Adrenal gland (tissue), 5 donors: ENCODE measurements around the gene ST3GAL4.

Experiments
- CTCF ChIP-seq, 6 experiments: fragments of 450-650 bp in 4 of 6; fragments of 200-600 bp in 2 of 6; sonication (generic) in 1 of 6; IDR thresholded peaks; 1 replicate in 5 of 6; 2 replicates in 1 of 6; pipeline versions ENCODE4 v1.5.1 to v1.8.0; 2016 to 2021; ENCODE audit warnings: antibody characterized with exemption in 6 of 6, mild to moderate bottlenecking in 2 of 6, moderate library complexity in 1 of 6
- POLR2A ChIP-seq, 2 donors: fragments of 450-650 bp; IDR thresholded peaks; one replicate each; pipeline ENCODE4 v1.6.1; 2017; ENCODE audit warnings: antibody characterized with exemption in 2 of 2, mild to moderate bottlenecking in 2 of 2, moderate library complexity in 1 of 2
- donor health status: DM: no; HTN: no; CAD: no.

- no peak for TF ChIP-seq POLR2A (IDR thresholded peaks at IDR 0.05)
- no peak for TF ChIP-seq CTCF (IDR thresholded peaks at IDR 0.05)
Measured at GRCh38 chr11:126370016-126370415, 14.5 kb downstream of the ST3GAL4 start.
